ENCODE measurements around the gene PPP1R16B. TPM values are rescaled to one million over a fixed set of nuclear protein-coding genes. Genes with fewer than 3 reads are reported as not detected.

PPP1R16B gene
- total and polyA plus RNA-seq, 2 of the 8 experiments (the other 6 are each of a cell fraction or from before 2014, with no cell fraction given): 2.6 to 8.9 TPM

DNA sequence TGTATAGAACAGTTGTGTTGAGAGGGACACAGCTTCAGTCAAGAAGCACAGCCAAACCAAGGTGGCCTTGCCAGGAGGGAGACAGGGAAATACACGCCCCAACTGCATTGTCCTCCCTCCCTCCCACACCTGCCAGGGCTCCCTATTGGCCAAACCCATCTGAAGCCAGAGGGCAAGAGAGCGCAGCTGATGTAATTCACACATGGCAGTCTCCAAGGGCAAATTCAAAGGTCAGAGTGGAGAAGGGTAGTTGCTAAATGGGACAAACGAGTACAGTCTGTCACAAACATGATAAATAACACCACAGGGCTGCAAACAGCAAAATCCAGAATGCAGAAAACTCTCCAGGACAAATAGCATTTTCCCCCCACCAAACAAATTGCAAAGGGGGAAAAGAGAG lies 23.2 kb upstream of the PPP1R16B start:
- peak overlapping the region; percentile 56 for H2BK120ac ChIP-seq (replicated peaks; ENCODE audit: low read depth, low read length)
- no peak overlapping the region for H2AFZ ChIP-seq (ENCODE audit: low read length)
- H3K4me2 ChIP-seq (ENCODE audit: insufficient read depth in 1 of 2, low read depth in 2 of 2, low read length in 2 of 2): no peak overlapping the region
- H2BK12ac ChIP-seq (ENCODE audit: low read depth, low read length): peak overlapping the region; percentile 89
- 0 out of 2 replicates have a peak overlapping the region, but pooled peaks have one; percentile 66 for H2BK5ac ChIP-seq (ENCODE audit: low read depth, low read length)
- H3K4ac ChIP-seq (replicated peaks; ENCODE audit: insufficient read length, low read depth, low read length): no peak overlapping the region
- no peaks in the 10 kb centered on the region for H3K79me2 ChIP-seq (ENCODE audit: control insufficient read depth in 1 of 2, insufficient read depth in 2 of 2, low read length in 2 of 2)
- H3K9me3 ChIP-seq (ENCODE audit: insufficient read depth in 2 of 2, low read depth in 1 of 2, low read length in 1 of 2): no peaks in the 10 kb centered on the region
- H3K23me2 ChIP-seq (ENCODE audit: low read depth, low read length): no peaks in the 10 kb centered on the region; the same call in 1 of the 2 replicates
- FAIRE-seq (no peak), DNase-seq (ENCODE audit: low read depth in 1 of 2, low spot score in 2 of 2) (no peak)
- ChIA-PET CTCF (ENCODE audit: partially characterized antibody) (no interaction called here), POLR2A (ENCODE audit: partially characterized antibody) (interaction anchor here (0.8 kb wide), 1 partner anchor 111 kb away, joined by 3 read pairs; no protein-coding TSS in a partner anchor)
- H2BK20ac ChIP-seq (ENCODE audit: low read length): peak overlapping the region; percentile 93
- WGBS, 2 experiments (ENCODE audit: extremely low coverage in 1 of 2, insufficient coverage in 1 of 2, insufficient read length in 1 of 2, insufficient replicate concordance in 2 of 2, low coverage in 1 of 2, low lambda C conversion rate in 2 of 2, missing lambda C conversion rate in 1 of 2): 93% methylated on average over 3 of the region's 3 CpGs; no CpG with 5 or more reads in 1 of the 2 experiments
- peak overlapping the region; percentile 5 for H3K18ac ChIP-seq (ENCODE audit: extremely low read depth, low read length)
- no peak overlapping the region for H3K4me3 ChIP-seq (ENCODE audit: extremely low read depth in 1 of 4, insufficient read depth in 2 of 4, low read depth in 3 of 4, low read length in 4 of 4)
- no peak overlapping the region for H4K91ac ChIP-seq (replicated peaks; ENCODE audit: insufficient read length, low read length)
- H3K27me3 ChIP-seq (replicated peaks in 1 of 4; ENCODE audit: control insufficient read depth in 3 of 4, extremely low read depth in 1 of 4, insufficient read depth in 3 of 4, low read length in 3 of 4): no peaks in the 10 kb centered on the region
- peak overlapping the region; percentile 62; the same call in 1 of the 2 replicates for H4K8ac ChIP-seq (ENCODE audit: extremely low read depth, insufficient read depth, low read length)
- no peaks in the 10 kb centered on the region for H4K20me1 ChIP-seq (replicated peaks in 1 of 2; ENCODE audit: control insufficient read depth in 1 of 2, insufficient read depth in 2 of 2, low read length in 2 of 2)
- H2AK5ac ChIP-seq (ENCODE audit: low read depth, low read length): peak overlapping the region; percentile 98
- H3K79me1 ChIP-seq (ENCODE audit: low read depth, low read length): no peaks in the 10 kb centered on the region
- H3K9ac ChIP-seq (replicated peaks in 1 of 4; ENCODE audit: extremely low read depth in 1 of 4, low read depth in 3 of 4, low read length in 3 of 4): no peak overlapping the region
- no peaks in the 10 kb centered on the region for H3K36me3 ChIP-seq (ENCODE audit: control insufficient read depth in 2 of 4, insufficient read depth in 4 of 4, low read length in 3 of 4)
- no peak overlapping the region for H3K23ac ChIP-seq (ENCODE audit: insufficient read length)
- TF ChIP-seq FOSL1 (IDR thresholded peaks at IDR 0.05; ENCODE audit: insufficient read depth, low read depth, low read length) (no peak), KDM1A (IDR thresholded peaks at IDR 0.05; ENCODE audit: borderline replicate concordance, low read length) (peak; percentile 93; the same call in 1 of the 2 replicates), SP2 (IDR thresholded peaks at IDR 0.05; ENCODE audit: low read length) (no peak)
- TF ChIP-seq, protein P1, sequence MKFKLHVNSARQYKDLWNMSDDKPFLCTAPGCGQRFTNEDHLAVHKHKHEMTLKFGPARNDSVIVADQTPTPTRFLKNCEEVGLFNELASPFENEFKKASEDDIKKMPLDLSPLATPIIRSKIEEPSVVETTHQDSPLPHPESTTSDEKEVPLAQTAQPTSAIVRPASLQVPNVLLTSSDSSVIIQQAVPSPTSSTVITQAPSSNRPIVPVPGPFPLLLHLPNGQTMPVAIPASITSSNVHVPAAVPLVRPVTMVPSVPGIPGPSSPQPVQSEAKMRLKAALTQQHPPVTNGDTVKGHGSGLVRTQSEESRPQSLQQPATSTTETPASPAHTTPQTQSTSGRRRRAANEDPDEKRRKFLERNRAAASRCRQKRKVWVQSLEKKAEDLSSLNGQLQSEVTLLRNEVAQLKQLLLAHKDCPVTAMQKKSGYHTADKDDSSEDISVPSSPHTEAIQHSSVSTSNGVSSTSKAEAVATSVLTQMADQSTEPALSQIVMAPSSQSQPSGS (IDR thresholded peaks at IDR 0.05; ENCODE audit: low read length): no peak
- peak overlapping the region; percentile 75; the same call in 1 of the 2 replicates for H2BK15ac ChIP-seq (ENCODE audit: low read length)
- H3K27ac ChIP-seq (ENCODE audit: low read depth, low read length): no peak overlapping the region
- H3K4me1 ChIP-seq (replicated peaks in 1 of 4; ENCODE audit: control insufficient read depth in 3 of 4, insufficient read depth in 4 of 4, low read length in 3 of 4): peaks cover 3 to 8% (median 7%) of the 10 kb centered on the region in 4 experiments; a peak in 5 of 7 replicates
- H4K5ac ChIP-seq (ENCODE audit: insufficient read length, low read depth, low read length): no peak overlapping the region
- no peak overlapping the region for H3K56ac ChIP-seq (replicated peaks; ENCODE audit: insufficient read length, low read depth, low read length)
- H3K14ac ChIP-seq (ENCODE audit: insufficient read length): no peak overlapping the region
